GM18519 (cell line): ENCODE measurements around the gene CPSF7.
"Not testable (repeated sequence)": the region's sequence is repeated elsewhere in the genome, so short reads cannot be mapped to it uniquely, and the experiment has no call there.

Experiments used
- ATAC-seq: cut with Tn5 transposase; IDR thresholded peaks from one replicate; pipeline ENCODE4 v1.9.1; 2021; ENCODE audit warnings: mild to moderate bottlenecking, moderate library complexity; ENCODE audit not compliant: unreplicated experiment, low FRiP score

CPSF7 gene

DNA sequence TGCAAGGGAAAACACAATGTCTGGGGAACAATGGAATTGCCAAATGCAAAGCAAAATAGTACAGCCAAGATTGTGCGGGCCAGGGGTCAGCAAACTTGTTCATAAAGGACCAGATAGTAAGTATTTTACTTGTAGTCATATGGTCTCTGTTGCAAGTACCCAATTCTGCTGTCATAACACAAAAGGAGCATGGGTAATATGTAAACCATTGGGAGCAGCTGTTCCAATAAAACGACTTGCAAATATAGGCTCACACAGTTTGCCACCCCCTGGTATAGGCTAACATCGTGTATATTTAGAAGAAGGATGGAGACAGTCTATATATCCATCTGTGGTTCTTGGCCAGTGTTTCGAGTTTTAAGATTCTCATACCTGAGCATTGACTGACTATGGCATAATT is 15.7 kb upstream of the CPSF7 start:
- no peak for ATAC-seq

DNA sequence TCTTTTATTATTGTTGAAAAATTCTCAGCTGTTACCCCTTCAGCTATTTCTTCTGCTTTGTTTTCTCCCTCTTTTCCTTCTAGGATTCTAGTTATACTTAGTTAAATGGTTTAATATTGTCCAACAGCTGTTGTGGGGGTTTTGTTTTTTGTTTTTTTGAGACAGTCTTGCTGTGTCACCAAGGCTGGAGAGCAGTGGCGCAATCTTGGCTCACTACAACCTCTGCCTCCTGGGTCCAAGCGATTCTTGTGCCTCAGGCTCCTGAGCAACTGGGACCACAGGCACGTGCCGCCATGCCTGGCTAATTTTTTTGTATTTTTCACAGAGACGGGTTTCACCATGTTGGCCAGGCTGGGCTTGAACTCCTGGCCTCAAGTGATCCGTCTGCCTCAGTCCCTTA is 12.8 kb upstream of the CPSF7 start:
- no peak for ATAC-seq

DNA sequence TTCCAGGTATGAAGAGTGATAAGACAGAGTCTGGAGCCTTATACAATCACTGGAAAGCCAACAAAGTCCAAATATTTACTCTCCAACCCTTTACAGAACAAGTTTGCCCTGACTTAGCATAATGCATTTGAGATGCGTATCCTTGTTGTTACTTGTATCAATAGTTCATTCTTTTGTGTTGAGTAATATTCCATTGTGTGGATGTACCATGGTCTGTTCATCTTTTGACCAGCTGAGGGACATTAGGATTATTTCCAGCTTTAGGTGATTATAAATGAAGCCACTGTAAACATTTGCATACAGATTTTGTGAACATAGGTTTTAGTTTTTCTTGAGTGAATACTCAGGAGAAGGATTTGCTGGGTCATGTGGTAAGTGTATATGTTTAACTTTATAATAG is 9.8 kb upstream of the CPSF7 start:
- ATAC-seq, result no peak

DNA sequence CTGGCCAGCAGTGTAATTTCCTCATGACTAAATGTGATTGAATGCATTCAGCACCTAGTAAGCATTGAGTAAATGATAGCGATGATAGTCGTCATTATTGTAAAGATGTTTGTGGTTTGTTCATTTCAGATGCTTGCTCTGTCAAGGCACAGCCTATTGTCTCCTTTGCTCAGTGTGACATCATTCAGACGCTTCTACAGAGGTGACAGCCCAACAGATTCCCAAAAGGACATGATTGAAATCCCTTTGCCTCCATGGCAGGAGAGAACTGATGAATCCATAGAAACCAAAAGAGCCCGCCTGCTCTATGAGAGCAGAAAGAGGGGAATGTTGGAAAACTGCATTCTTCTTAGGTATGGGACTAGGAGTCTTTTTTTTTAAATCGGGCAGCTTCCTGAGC is 7.7 kb upstream of the CPSF7 start:
- ATAC-seq, result no peak

DNA sequence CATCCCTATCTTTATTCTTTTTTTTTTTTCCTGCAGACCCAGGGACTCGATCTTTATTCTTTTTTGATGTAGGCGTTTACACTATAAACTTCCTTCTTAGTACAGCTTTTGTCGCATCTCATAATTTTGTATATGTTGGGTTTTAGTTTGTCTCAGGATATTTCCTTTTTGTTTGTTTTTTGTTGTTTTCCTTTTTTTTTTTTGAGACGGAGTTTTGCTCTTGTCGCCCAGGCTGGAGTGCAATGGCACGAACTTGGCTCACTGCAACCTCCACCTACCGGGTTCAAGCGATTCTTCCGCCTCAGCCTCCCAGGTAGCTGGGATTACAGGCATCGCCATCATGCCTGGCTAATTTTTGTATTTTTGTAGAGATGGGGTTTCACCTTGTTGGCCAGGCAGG is 1.1 kb upstream of the CPSF7 start:
- not testable (repeated sequence) for ATAC-seq

DNA sequence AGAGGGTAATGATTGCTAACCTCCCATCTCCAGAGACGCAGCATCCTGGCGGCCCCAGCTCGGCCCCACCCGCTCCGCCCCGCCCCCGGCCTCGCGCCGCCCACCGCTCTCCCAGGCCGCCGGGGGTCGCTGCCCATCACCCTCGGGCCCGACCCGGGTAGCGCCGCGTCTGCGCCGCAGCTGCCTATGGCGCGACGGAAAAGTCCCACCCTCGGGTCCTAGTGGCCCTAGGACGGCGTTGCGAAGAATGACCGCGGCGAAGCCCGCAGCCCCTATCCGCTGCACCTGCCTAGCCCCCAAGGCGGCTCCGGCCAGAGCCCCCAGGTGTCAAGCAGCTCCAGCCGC is 457 bp downstream of the CPSF7 start:
- ATAC-seq, result peak; percentile 40

DNA sequence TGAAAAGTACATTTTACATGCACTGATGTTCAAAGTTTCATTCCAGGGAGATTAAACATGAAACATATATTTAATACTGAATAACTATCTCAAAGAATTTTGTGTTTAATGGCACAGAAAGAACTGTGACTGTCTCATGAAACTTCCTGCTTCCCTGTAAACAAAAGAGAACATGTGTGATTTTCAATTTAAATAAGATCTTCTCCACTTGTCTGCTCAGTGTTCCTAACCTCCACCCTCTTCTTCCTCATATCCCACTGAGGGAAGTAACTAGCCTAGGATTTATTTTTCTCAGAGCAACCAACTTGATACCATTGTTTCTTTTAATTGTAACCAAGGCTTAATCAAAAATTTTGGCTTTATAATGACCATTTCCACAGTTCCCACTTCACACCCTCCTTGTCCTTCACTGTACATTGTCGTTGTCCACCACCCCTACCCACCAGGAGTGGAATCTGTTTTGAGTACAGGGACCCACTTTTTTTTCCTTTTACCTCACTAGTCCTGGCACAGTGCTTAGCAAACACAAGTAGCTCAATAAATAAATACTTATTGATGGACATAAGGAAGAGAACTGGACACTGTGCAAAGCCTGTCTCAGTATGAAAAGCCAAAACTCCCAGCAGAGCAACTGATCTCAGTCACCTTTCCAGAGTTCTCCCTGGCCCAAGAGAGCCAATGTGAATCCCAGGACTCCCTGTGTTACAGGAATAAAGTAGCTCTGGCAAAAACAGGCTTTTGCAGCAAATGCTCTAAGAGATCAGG is 4.2 kb downstream of the CPSF7 start:
- no peak for ATAC-seq

DNA sequence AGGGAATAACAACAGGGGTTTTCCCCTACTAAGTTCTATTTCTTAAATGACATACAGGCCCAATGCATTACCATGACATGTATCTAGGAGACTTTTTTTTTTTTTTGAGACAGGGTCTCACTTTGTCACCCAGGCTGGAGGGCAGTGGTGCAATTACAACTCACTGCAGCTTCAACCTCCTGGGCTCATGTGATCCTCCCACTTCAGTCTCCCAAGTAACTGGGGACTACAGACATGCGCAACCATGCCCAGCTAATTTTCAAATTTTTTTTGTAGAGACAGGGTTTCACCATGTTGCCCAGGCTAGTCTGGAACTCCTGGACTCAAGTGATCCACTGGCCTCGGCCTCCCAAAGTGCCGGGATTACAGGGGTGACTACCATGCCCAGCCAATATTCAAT is 7.5 kb downstream of the CPSF7 start:
- ATAC-seq, result no peak

DNA sequence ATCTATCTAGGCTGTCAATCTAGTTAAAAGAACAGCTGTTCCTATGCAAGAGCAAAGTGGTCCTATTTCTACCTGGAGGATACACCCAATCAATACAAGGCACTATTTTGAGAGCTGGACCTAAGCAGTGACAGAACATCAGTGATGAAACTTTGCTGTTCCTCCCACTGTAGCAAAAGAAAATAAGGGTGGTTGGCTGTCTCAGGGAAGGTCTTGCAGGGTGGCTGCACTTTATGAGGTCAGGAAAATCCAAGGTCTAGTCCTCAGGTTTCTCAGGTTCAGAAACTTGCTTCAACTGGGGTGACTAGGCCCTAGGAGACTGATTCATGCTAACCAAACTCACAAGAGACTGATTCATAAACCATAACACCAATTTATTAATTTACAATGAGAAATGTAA is 11.6 kb downstream of the CPSF7 start:
- ATAC-seq, result no peak

DNA sequence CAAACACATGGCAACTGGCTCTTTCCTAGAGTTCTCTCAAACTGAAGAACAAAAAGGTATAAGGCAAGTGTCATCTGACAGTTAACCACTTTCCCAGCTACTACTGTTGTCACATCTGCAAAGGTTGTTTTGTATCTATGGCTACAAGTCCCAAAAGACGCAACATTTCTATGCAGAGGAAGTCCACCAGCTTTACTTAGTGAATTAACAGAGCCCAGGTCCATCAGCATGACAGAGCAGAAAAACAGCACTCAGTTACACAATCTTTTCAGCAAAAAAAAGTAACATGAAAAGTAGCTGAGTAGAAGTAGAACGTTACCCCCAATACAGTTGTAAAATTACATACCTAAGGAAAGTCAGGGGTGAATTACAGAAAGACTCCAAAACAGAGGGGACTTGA is 12.1 kb downstream of the CPSF7 start:
- no peak for ATAC-seq

DNA sequence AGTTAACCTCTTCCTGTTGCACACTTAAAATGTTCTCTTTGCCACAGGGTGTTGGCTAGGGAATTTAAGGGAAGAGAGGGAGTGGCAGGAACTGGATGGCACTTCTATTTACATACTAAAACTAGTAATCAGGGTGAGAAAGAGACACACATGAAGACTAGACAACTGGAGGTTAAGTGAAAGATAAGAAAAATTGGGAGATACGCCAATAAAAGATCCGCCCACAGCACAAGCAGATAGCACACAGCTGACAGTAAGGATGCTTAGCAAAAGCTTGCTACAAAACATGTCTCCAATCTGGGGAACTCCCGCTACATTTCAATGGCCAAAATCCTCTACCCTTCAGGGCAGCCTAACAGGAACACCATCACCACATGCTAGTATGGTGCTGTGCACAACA is 12.8 kb downstream of the CPSF7 start:
- ATAC-seq, result no peak

DNA sequence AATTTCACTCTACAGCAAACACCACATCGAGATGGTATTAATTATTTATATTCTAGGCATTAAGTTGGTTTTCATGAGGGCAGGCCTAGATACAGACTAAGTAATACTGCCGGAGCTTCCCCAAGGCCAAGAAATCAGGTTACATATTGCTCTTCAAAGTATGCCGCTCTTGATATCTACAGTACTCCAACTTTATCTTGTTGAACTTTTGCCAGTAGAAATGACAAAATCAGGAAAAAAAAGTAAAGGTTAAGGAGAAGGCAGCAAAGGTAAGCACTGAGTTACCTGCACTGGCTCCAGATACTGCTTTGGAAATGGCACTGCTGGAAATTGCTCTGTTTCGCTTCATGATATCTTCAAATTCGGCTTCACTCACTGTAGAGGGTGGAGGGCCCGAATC is 14.4 kb downstream of the CPSF7 start:
- no peak for ATAC-seq

DNA sequence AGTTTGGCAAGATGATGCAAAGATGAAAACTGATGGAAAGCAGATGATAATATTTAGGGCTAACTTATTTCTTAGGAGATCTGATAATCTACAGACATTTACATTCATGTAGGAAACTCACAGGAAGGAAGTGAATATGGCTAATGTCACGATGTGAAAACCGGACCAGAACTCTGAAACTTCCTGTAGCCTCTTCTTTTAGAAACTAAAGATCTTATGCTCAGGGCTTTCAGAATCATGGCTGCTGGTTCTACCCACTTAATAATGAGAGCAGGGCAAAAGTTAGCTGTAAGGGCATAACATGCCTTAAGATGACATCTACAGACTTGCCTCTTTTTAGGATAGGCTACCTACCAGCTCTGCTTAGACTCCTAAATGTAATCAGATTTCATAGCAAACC is 15.2 kb downstream of the CPSF7 start:
- no peak for ATAC-seq

DNA sequence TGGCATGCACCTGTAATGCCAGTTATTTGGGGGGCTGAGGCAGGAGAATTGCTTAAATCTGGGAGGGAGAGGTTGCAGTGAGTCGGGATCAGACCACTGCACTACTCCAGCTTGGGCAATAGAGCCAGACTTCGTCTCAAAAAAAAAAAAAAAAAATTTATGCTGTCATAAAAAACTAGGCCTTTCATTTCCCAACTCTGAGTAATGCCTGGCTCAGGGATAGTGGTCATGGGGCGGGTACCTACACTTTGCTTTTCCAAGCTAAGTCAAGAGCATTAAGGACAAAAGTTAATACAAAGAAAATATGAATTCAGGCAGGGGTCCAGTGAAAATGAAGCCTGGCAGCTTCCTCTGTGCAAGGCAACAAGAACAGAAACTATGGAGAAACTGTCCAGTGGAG is 16.3 kb downstream of the CPSF7 start:
- no peak for ATAC-seq

DNA sequence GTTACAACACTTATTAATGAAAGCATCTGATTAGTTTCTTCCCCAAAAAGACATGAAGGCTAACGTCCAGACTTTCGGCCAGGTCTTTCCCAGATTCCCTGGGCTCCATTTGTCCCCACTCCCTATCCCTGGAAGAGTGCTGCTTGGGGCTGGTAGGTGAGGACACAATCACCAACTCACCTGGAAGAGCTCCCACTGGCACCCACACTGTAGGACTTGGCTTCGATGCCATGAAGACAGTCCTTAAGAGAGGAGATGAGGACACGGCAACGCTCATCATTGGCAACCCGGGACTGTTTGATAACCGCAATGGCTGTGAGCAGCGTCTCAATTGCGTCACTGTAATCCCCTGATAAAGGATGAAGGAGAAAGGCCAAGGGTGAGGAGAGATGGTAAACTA is 18.2 kb downstream of the CPSF7 start:
- no peak for ATAC-seq

DNA sequence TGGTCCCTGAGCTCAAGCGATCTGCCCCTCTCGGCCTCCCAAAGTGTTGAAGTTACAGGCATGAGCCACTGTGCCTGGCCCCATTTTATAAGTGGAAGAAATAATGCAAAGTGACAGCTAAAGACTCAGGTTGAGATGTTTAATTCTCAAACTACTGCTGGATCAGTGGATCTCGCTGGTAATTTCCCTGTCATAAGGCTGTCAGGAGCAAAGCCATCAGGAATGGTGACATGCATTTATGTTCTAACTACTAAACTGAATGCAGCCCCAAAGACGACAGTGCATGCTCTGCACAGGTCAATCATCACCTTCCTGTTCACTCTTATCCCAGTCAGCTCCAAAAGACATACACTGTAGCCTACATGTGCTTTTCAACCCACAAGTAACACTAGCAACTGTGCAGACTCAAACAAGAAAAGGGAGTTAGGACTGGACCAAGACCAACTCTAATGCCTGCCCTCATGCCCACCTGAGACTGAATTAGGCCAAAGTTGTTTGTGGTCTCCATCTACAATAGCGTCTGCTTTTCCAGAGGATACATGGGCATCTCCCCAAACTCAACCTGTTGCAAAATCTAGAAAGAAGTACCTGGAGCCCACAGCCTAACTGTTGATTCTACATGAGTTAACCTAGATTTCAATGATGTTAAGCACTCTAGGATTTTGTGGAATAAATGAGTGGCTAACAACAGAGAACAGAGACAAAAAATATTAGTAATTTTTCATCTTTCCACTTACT is 22.6 kb downstream of the CPSF7 start:
- no peak for ATAC-seq

DNA sequence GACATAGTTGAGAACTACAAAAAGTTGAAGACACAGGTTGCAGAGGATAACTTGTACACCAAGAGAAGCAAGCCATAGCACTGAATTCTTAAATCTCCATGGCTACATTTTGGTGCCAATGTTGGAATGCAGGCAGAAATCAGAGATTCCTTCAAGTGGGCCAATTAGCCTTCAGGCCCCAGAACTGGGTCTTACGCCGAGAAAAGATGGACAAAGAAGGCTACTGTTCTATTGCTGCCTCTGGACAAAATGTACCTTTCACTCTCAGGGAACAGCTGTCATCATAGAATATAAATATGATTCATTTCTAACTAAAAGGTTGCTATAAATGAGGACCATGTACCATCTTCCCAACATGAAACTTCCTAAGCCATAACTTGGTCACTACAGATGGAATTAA is 23.7 kb downstream of the CPSF7 start:
- no peak for ATAC-seq

DNA sequence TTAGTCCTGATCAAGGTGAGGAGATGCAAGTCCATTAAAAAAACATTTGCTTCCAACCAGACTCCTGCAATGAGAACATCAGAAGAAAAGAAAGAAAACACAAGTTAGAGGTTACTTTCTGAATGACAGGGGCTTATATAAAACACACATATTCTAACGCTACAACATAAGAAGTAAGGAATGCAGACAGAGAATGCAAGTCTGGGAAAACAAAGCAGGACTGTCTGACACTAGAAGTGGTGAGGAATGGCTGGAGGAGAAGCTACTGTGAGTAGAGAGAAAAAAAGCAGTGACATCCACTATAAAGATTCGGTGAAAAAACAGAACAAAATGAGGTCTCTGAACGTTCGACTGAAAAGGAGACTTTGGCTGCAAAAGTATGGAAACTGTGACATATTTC is 25.1 kb downstream of the CPSF7 start:
- ATAC-seq, result no peak

DNA sequence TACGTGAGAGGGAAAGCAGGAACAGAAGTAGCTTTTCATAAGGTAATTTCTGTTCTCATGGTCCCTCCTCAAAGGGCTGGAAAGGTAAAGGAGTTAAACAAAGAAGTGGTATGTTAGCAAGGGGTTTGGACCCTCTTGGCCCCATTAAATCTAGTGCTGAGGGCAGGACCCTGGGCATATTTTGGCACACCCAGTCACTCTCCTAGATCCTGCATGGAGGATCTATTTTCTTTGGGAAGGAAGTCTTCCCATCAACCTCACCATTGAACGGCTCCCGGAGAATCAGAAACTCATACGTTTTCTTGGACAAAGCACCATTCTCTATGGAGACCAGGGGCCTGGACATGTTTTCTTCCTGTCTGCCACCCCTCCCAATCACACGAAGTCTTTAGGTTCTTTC is 25.7 kb downstream of the CPSF7 start:
- ATAC-seq, result no peak

DNA sequence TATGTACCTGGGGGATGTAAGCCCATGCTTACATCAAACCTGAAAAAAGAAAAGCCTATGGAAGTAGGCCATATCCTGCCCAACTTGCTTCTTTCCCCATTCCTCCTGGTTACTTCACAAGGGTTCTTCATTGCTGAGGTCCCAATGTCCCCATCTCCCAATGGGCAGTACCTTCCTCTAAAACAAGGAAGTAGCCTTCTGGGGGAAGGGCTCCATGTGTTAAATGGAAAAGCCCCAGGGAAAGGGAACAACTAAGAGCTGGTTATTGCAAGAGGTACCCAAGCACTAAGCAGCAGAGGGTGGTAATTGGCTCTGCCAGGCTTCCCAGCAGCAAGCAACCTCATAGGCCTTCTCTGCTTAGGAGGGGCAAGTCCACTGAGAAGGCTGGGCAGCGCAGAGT is 26.1 kb downstream of the CPSF7 start:
- ATAC-seq, result no peak

DNA sequence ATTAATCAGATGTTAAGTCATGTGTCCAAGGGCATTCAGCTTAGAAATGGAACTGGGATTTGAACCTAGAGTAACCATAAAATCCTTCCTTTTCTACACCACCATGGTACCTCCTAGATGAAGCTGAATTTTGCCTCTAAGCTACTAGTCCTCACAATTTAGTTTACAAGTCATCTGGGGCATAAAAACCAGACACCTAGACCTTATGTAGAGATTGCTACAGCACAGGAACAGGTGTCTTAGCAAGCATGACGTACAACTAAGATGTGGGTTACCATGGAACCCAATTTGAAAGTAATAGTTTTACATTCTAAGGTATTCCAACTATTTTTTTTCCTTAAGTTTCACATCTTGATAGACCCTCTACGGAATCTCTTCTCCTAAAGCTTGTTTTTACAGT is 28.2 kb downstream of the CPSF7 start:
- no peak for ATAC-seq

DNA sequence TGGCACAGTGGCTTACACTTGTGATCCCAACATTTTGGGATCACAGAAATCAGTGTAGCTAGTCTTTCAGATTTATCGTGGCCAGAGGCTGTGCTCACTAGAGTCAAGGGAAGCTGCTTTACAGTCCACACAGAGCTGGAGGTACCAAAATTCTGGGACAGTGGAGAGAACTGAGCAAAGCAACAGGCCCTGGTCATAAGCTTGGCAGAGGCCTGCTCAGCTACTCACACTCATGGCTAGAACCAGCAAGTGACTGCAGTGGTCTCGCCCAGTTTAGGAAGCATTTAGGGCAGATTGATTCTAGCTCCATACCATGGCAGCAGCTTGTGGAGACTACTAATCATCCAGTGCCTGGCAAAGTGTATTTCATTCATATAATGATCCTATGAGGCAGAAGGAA is 28.6 kb downstream of the CPSF7 start:
- no peak for ATAC-seq
